Fibroblast of the conjunctiva (primary cell): ENCODE data around the gene ZC3H12D.

ENCODE experiments used
- DNase-seq: peaks from one replicate; pipeline ENCODE4 v3.0.0-alpha.2; 2010; ENCODE audit warnings: low read depth

ZC3H12D gene

DNA sequence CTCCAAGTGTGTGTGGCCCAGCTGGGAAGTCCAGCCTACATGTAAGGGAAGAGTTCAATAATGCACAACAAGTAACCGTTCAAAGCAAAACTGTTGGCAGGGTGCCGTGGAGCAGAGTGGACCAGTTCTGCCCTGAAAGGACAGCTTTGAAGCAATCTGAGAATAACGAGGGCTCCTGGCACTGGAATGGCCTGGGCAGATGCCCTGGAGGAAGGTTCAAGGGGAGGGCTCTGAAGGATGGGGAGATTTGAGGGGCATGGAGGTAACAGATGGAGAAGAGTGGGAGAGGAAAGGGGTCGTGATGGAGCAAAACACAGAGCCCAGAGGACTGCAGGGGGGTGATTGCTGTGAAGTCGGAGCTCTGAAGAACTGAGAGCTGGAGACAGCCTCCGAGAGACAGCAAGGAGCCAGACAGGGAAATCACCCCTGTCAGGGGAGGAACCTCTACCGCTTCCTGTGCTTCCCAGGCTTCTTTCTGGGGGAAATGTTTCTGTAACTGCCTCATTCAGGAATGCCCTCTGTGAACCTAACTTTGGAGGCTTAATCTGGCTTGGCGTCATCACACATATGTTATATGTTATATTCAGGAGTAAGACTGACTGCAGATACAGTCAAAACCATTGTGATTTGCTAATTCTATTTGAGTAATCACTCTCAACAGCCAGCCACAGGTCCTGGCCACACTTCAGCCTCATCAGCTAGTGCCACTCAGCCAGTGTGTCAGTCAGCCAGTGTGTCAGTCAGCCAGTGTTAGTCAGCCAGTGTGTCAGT, 41.2 kb downstream of the ZC3H12D start:
- peak; percentile 17 for DNase-seq

DNA sequence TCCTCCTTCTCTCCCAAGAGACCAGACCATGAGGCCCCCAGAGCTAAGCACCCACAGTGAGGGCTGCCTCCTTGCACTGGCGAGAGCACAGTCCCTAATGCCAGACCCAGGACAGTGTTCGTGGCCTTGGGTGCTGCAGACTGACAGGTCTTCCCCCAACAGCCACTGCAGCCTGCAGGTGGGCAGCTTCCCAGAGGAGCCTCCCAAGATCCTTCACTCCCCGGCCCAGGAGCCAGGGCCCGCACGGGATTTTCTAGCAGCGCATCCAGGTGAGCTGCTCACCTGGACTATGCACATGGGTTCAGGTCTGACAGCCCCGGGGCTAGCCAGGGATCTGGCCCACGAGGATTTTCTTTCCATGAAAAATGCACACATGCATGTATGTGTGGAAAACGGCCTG, 43.1 kb downstream of the ZC3H12D start:
- no peak for DNase-seq

DNA sequence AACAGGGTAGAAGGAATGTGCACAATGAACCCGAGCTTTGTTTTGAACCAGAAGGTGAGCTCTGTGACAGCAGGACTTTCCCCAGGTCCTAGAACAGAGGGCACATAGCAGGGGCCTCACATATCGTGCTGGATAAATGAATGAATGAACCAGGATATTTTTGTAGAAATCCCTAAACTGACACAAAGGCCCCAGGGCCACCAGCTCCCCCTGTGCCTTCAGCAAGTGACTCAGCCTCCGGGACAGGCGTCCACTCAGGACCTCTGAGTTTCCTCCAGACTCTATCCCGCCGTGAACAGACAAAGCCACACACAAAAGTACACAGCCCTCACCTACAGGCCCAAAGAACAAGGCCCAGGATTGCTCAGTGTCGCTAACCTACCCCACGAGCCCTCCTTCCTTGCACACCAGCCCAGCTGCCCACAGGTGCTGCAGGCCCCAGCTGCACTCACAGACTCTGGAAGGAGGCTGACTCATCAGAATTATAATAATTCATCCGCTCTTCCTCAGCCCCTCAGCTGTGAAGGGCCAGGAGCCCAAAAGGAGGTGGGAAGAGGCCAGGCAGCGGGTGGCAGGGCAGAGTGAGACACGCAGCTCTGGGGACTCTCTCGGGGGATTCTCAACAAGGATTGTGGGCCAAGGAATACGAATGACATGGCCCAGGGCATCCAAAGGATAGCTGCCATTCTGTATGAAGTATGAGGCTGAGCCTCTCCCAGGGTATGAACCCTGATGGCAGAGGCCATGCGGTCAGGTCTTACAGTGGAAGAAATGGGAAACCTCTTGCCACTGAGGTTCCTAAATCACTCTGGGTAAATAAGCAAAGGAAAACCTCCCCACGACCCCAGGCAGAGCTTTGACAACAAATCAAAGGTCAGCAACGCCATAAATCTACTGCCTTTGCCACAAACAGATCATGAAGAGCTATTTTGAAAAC, 43.8 kb downstream of the ZC3H12D start:
- no peak for DNase-seq

DNA sequence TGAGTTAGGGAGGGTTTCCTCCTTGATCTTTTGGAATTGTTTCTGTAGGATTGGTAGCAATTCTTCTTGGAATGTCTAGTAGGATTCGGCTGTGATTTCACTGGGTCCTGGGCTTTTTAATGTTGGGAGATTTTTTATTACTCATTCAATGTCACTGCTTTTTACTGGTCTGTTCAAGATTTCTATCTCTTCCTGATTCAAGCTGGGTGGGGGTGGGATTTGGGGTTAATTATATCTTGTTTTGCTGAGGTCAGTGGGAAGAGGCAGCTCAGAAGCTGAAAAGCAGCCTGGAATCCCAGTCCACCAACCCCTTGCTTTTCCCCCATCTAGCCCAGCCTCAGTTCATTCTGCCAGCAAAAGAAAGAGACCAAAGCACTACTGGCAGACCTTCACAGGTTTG, 45.2 kb downstream of the ZC3H12D start:
- DNase-seq: no peak

DNA sequence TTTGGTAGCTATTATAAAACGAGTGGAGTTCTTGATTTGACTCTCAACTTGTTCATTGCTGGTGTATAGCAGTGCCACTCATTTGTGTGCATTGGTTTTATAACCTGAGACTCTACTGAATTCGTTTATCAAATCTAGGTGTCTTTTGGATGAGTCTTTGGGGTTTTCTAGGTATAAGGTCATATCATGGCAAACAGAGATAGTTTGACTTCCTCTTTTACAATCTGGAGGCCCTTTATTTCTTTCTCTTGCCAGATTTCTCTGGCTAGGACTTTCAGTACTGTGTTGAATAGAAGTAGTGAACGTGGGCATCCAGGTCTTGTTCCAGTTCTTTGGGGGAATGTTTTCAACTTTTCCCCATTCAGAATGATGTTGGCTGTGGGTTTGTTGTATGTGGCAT, 46.0 kb downstream of the ZC3H12D start:
- DNase-seq: no peak

DNA sequence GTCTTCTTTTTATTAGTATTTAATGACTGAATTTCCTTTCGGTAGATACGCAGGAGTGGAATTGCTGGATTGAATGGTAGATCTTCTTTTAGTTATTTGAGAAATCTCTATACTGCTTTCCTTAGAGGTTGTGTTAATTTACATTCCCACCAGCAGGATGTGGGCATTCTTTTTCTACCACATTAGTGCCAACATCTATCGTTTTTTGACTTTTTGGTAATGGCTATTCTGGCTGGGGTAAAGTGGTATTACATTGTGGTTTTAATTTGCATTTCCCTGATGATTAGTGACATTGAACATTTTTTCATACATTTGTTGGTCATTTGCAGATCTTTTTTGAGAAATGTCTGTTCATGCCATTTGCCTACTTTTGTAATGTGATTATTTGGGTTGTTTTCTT, 47.6 kb downstream of the ZC3H12D start:
- DNase-seq: no peak

DNA sequence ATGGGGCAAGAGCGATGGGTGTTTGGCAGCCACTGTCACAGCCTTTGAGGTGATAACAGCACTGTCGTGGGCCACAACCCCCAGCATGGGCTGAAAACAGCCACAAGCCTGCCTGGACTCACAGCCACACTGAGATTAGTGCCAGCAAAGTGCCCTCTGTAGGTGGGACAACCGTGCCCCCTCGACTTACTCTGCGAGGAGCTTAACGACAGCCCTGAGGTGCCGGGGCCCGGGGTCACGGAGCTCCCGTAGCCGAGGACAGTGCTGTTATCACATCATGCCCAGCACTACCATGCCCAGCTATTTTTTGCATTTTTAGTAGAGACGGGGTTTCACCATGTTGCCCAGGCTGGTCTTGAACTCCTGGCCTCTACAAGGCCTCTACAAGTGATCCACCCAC, 48.2 kb downstream of the ZC3H12D start:
- DNase-seq: no peak

DNA sequence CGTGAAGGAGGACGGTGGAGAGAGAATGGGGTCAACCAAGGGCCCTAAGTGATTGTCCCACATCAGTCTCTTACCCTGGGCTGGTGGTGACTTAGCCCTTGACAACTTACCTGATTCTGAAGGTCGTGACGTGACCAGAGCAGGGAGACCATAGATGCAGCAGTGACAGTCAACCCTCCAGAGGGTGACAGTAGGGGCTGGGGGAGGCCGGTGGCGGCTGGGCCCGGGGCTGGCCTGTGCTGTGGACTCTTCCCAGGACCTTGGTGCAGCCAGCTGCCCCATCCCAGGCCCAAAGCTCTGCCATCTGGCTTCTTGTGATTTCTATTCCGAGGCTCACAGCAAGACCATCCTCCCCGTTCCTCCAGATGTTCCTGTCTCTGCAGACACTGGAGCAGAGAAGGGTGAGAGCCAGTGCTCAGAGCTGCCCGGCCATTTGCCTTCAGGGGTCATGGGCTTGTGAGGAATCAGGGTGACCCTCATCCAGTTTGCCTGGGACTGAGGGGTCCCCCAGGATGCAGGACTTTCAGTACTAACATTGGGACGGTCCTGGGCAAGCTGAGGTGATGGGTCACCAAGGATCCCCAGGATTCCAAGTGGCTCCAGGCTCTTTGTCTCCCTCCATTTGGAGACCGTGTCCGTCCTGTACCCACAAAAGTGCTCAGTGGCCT, 48.8 kb downstream of the ZC3H12D start:
- DNase-seq: no peak

DNA sequence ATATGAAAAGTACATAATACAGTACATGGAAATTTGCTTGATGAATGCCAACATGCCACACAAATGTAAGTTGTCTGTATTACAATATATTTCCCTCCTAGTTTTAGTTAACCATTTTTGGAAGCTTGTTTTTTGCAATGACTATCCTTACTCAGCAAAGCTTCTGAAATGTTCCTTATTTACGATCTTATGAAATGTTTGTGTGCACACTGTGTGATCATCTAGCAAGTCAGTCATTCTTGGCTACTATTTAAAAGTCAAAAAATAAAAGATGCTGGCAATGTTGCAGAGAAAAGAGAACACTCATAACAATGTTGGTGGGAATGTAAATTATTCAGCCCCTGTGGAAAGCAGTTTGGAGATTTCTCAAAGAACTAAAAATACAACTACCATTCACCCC, 50.9 kb downstream of the ZC3H12D start:
- no peak for DNase-seq

DNA sequence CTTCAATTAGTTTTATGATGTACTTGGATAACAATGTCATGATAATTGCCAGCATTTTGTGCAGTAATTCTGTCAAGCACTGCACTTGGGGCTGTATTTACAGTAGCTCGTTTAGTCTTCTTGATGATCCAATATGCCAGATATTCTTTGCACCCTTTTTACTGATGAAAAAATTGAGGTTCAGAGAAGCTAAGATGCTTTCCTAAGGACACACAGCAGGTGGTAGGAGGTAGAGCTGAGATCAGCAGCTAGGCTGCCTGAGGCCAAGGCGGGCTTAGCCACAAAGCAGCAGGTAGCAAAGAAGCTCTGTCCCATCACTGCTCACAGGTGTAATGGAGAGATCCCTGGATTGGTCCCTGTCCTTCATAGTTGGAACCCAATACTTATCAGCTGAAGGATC, 51.4 kb downstream of the ZC3H12D start:
- DNase-seq: no peak

DNA sequence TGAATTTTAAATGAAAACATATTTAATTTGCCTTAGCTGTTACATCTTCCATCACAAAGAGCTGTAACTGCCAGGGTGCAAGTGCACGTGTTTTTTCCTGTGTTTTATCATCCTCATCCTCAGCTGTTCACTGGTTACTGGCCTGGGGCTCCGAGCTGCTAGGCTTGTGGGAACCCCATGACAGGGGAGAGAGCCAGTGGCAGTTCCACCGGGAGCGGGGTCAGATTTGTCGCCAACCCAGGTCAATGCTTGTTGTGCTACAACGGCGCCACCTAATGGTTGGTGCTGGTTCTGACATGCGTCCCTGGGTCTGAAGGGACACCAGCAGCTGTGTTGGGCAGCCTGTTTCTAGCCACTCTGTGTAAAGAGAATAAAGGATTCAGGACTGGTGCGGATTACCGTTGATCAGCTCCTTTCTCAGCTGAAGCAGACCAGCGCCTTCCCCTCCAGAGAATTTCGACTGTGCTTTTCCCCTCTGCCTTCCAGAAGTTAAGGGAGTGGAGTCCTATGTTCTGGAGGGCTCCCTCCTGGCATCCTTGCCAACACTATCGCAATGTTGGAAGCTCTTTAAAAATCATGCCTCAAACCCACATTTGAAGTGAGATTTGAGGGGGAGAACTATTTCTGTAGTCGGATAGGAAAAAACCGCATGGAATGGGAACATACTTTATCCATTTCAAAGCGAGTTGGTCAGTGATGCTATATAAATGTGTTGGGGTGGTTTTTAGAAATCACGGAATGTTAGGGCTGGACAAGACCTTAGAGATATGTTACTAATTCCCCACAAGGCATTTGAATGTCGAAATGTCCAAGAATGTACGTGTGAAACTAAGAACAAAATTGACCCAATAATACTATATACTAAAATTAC, 52.7 kb downstream of the ZC3H12D start:
- DNase-seq: peak; percentile 73

DNA sequence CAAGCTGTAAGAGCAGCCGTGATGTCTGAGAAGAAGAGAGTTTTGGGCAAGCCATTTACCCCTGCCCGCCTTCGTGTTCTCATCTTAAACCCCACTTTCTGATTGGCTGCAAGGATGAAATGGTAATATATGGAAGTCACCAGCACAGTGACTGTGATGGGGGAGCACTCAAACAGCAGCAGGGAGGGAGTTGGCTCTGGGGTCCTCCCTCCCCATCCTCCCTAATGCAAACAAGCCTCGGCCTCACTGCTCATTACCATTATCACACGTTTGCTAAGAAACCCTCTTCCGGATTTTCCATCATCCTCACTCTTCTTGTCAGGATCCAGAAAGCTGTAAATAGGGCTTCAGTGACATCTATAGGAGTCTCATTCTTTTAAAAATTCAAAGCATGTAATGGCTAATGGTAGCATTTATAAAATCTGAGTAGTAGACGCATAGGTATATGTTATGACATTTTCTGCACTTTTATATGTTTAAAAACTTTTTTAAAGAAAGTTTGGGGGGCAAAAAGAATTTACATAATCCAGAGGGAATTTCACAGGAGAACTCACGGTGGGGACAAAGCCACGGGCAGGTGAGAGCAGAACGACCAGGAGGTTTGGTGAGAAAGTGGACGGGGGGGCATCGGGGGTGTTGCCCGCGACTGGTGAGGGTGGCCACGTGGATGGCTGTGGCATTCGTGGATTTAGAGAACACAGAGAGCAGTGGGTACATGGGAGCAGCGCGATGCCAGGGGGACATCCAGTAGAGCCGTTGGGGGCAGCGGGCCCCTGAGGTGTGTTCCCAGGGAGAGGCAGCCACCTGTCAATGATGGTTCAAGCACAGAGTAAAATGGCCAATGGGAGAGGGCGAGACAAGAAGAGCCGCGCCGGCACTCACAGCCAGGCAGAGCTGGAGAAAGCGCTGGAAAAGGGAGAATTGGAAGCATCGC, 55.1 kb downstream of the ZC3H12D start:
- no peak for DNase-seq

DNA sequence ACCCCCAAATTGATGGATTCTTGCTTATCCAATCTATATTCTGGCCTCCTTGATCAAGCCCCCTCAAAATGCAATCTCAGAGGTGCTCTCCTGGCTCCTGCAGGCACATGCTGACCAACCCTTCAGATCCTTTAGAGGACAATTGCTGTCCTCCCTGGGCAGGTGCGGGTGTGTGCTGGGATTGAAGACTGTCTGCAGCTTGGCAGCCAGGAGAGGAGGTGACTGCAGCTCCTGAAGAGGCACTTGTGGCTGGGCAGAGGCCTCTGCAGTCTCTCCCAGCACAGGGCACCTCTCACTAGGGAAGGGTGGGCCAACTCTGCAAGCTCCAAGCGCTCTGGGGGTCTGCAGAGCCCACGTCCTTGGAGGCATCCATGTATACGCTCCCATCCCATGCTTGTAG, 56.2 kb downstream of the ZC3H12D start:
- DNase-seq: no peak

DNA sequence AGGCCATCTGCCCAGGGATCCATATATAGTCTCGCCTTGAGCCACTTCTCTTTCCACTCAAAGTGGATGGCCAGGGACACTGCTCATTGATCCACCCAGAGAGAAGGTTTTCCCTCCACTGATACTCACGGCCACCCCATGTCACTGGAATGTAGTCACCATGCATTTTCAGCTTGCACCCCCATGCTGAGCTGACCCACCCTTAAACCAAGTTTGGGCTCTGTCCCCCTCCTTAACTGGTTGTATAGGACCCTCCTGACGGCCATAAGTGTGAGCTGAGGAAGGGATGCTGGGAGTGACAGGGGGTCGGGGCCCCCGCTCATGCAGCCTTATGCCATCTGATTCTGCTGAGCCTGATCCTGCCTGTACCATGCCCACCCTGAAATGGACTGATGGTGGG, 59.1 kb downstream of the ZC3H12D start:
- no peak for DNase-seq

DNA sequence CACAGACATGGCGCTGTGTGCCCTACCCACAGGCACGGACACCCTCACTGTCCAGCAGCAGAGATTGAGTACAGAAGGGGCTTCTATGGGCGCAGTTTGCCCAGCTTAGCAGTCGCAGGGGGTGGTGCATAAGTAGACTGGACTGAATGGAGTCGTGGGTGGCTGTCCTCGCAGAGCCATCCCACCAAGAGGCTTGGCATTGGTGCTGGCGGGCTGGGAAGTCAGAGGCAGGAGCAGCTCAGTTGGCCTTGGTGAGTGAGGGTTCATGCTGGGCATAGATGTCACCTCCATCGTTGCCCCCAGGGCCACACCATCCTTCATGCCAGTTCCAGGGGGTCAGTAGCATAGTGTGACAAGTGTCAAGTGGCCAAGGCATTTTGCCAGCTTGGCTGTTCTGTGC, 59.6 kb downstream of the ZC3H12D start:
- DNase-seq: no peak

DNA sequence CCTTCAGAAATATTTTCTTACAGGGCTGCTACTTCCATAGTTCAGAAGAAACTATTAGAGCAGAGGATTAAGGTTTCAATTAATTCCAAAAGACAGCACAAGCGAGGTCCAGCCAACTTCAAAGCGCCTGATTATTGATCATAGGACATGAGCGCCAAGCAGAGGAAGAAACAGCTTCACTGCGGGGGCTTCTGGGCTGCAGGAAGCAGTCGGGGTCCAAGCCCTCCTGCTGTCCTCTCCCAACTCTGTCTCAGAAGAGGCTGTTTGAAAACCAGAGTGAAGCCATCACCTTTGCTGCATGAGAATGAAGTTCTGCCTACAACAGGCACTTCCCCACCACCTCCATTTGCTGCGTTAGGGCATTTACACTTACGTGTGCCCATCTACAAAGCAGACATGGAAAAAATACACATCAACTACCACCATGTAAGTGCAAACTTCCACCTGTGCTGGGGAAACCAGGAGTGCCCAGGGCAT, 60.8 kb downstream of the ZC3H12D start:
- no peak for DNase-seq

DNA sequence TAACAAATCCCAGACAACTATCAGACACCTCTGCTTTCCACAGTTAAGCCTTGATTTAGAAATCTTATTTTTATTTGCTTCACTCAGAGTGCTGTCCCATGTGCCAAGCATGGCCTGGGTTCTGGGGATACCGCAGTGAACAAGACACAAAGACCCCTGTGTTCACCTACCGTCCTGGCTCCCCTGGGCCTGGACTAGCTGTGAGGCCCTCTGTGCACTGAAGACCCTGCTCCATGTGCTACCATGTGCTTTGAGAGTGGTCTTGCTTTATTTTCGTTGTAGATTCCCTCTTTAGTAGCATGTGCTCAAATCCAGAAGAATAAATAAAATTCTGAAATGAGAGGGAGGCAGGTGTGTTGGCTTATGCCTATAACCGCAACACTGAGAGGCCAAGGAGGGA, 62.2 kb downstream of the ZC3H12D start:
- no peak for DNase-seq

DNA sequence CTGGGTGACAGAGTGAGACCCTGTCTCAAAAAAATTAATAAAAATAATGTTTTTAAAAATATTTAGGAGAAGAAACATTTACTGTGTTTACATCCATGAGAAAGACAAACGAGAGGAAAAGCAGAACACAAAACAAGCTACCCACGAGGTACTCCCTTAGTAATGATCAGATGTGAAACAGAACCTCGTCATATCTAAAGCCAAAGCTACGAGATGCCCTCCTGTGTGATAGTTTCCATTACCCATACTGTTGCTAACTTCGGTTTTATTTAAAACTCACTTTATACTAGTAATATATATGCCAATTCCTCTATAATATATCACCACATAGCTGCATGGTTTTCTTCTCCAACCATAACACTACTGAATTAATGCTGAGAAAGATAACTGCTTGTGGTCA, 63.7 kb downstream of the ZC3H12D start:
- no peak for DNase-seq

DNA sequence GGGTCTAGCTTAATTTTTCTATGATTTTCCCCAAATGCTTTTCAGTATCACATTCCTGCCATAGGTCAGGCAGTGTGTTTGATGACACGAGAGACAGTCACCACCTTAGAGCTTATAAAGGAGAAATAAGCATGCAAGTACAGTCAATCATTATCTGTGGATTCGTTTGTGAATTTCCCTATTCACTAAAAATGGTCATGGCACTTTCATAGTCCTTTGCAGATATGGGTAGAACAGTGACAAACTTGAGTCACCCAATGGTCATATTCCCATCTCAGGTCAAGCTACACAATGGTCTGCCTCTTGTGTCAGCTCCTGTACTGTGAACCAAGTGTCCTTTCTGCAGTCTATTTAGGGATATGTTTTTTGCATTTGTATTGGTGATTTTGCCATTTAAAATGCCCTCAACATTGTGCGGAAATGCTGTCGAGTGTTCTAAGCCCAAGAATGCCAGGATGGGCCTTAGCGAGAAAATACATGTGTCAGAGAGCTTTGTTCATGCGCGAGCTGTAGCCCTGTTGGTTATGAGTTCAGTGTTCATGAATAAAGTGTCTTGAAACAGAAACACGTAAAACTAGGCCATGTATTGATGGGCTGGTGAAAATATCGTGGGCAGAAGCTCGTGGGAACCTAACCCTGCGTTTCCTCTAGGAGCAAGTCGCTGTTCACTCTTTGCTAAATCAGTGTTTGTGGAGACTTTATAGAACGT, 65.0 kb downstream of the ZC3H12D start:
- DNase-seq: no peak

DNA sequence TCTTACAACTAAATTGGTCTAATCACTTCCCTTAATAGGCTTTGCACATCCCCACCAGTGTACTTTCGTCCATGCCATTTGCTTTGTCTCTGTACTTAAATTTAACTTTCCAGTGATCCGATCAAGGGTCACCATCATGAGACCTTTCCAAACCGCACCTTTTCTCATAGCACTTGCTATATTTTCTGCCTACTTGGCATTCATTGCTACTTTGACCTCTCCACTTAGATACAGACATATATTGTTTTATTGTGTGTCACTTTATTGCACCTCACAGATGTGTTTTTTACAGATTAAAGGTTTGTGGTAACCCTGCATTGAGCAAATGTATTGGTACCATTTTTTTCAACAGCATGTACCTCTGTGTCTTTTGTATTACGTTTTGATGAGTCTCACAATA, 70.0 kb downstream of the ZC3H12D start:
- no peak for DNase-seq
